H1 (cell line): ENCODE data around the gene MEST. TPM values are rescaled to one million over a fixed set of nuclear protein-coding genes. Genes with fewer than 3 reads are reported as not detected.

Source experiments
- CTCF ChIA-PET: fragments of 300-600 bp; sonication (Branson Sonifier 250); formaldehyde crosslinking; loops from one replicate; lab custom pipeline; 2021; ENCODE audit not compliant: partially characterized antibody; lab: Charles Lee
- POLR2A ChIA-PET: fragments of 300-600 bp; sonication (Branson Sonifier 250); formaldehyde crosslinking; loops from one replicate; lab custom pipeline; 2021; ENCODE audit warnings: inconsistent platforms; ENCODE audit not compliant: partially characterized antibody; lab: Charles Lee
- DNase-seq, 2 experiments: peaks; one replicate each; pipeline versions ENCODE4 v3.0.0 to v3.0.0-alpha.2; 2010 to 2022; ENCODE audit warnings: low spot score in 2 of 2, low read depth in 1 of 2, mixed read lengths in 1 of 2
- FAIRE-seq: peaks from 2 replicates; lab custom pipeline; 2011; peaks lifted over from hg19 to GRCh38; lab: Jason Lieb, UNC
- H2AFZ ChIP-seq: 2 replicates; pipeline ENCODE4 v1.8.1; 2012; ENCODE audit warnings: low read length, inconsistent platforms
- H2AK5ac ChIP-seq: 2 replicates; pipeline ENCODE4 v1.6.1; 2013; ENCODE audit warnings: low read depth, low read length
- H2BK120ac ChIP-seq: replicated peaks from 2 replicates; pipeline ENCODE3; 2013; ENCODE audit warnings: low read depth, low read length, inconsistent platforms
- H2BK12ac ChIP-seq: 2 replicates; pipeline ENCODE4 v1.6.1; 2013; ENCODE audit warnings: low read depth, low read length
- H2BK15ac ChIP-seq: 2 replicates; pipeline ENCODE4 v1.6.1; 2013; ENCODE audit warnings: low read length
- H2BK20ac ChIP-seq: 2 replicates; pipeline ENCODE4 v1.6.1; 2013; ENCODE audit warnings: low read length
- H2BK5ac ChIP-seq: 2 replicates; pipeline ENCODE4 v1.6.1; 2013; ENCODE audit warnings: low read depth, low read length
- H3K14ac ChIP-seq: 2 replicates; pipeline ENCODE4 v1.6.1; 2013; ENCODE audit warnings: inconsistent platforms; ENCODE audit not compliant: insufficient read length
- H3K18ac ChIP-seq: 2 replicates; pipeline ENCODE4 v1.6.1; 2013; ENCODE audit warnings: low read length; ENCODE audit errors: extremely low read depth
- H3K23ac ChIP-seq: 2 replicates; pipeline ENCODE4 v1.6.1; 2013; ENCODE audit warnings: inconsistent platforms; ENCODE audit not compliant: insufficient read length
- H3K23me2 ChIP-seq: 2 replicates; pipeline ENCODE4 v1.6.1; 2013; ENCODE audit warnings: low read depth, low read length
- H3K27ac ChIP-seq: 2 replicates; pipeline ENCODE4 v1.6.1; 2011; ENCODE audit warnings: low read depth, low read length, inconsistent platforms
- H3K27me3 ChIP-seq, 4 experiments: replicated peaks in 1 of 4; 1 replicate in 1 of 4; 2 replicates in 3 of 4; pipeline versions ENCODE4 v1.6.1 to v1.8.1; 2011 to 2013; ENCODE audit warnings: low read length in 3 of 4, mild to moderate bottlenecking in 3 of 4, inconsistent platforms in 2 of 4, mixed read lengths in 2 of 4, moderate library complexity in 1 of 4; ENCODE audit not compliant: control insufficient read depth in 3 of 4, insufficient read depth in 3 of 4; ENCODE audit errors: extremely low read depth in 1 of 4
- H3K36me3 ChIP-seq, 4 experiments: 2 replicates each; pipeline versions ENCODE4 v1.6.1 to v1.8.1; 2011 to 2013; ENCODE audit warnings: mild to moderate bottlenecking in 4 of 4, low read length in 3 of 4, moderate library complexity in 2 of 4, control low read depth in 1 of 4, inconsistent platforms in 1 of 4; ENCODE audit not compliant: insufficient read depth in 4 of 4, control insufficient read depth in 2 of 4
- H3K4ac ChIP-seq: replicated peaks from 2 replicates; pipeline ENCODE3; 2013; ENCODE audit warnings: low read length, low read depth, mixed read lengths, inconsistent platforms; ENCODE audit not compliant: insufficient read length
- H3K4me1 ChIP-seq, 4 experiments: replicated peaks in 1 of 4; 1 replicate in 1 of 4; 2 replicates in 3 of 4; pipeline versions ENCODE4 v1.6.1 to v1.8.1; 2011 to 2013; ENCODE audit warnings: low read length in 3 of 4, inconsistent platforms in 2 of 4, mixed read lengths in 1 of 4; ENCODE audit not compliant: insufficient read depth in 4 of 4, control insufficient read depth in 3 of 4
- H3K4me2 ChIP-seq, 2 experiments: 2 replicates each; pipeline versions ENCODE4 v1.6.1 to v1.8.1; 2011 to 2013; ENCODE audit warnings: low read depth in 2 of 2, low read length in 2 of 2, control low read depth in 1 of 2, inconsistent platforms in 1 of 2, mild to moderate bottlenecking in 1 of 2; ENCODE audit not compliant: insufficient read depth in 1 of 2
- H3K4me3 ChIP-seq, 4 experiments: fragments of 200-600, 300-600 bp in 1 of 4; sonication (generic), shearing (Covaris generic), sonication (Bioruptor Twin) in 1 of 4; 2 replicates each; pipeline versions ENCODE4 v1.5.1 to v1.8.1; 2011 to 2016; ENCODE audit warnings: low read length in 4 of 4, low read depth in 3 of 4, control low read depth in 2 of 4, inconsistent platforms in 2 of 4, mild to moderate bottlenecking in 2 of 4, mixed read lengths in 1 of 4, moderate library complexity in 1 of 4; ENCODE audit not compliant: insufficient read depth in 2 of 4; ENCODE audit errors: extremely low read depth in 1 of 4
- H3K56ac ChIP-seq: replicated peaks from 2 replicates; pipeline ENCODE3; 2013; ENCODE audit warnings: low read depth, mild to moderate bottlenecking, mixed read lengths, low read length, inconsistent platforms; ENCODE audit not compliant: insufficient read length
- H3K79me1 ChIP-seq: 2 replicates; pipeline ENCODE4 v1.6.1; 2013; ENCODE audit warnings: low read depth, low read length, control low read depth
- H3K79me2 ChIP-seq, 2 experiments: 2 replicates each; pipeline versions ENCODE4 v1.6.1 to v1.8.1; 2012 to 2013; ENCODE audit warnings: low read length in 2 of 2, mild to moderate bottlenecking in 2 of 2, inconsistent platforms in 1 of 2; ENCODE audit not compliant: insufficient read depth in 2 of 2, control insufficient read depth in 1 of 2
- H3K9ac ChIP-seq, 4 experiments: replicated peaks in 1 of 4; 1 replicate in 1 of 4; 2 replicates in 3 of 4; pipeline versions ENCODE4 v1.6.1 to v1.8.1; 2011 to 2013; ENCODE audit warnings: low read depth in 3 of 4, low read length in 3 of 4, control low read depth in 2 of 4, mild to moderate bottlenecking in 2 of 4, moderate library complexity in 2 of 4, inconsistent platforms in 1 of 4; ENCODE audit errors: extremely low read depth in 1 of 4
- H3K9me3 ChIP-seq, 2 experiments: 2 replicates each; pipeline versions ENCODE4 v1.6.1 to v1.8.1; 2012 to 2013; ENCODE audit warnings: mild to moderate bottlenecking in 2 of 2, moderate library complexity in 2 of 2, control low read depth in 1 of 2, inconsistent platforms in 1 of 2, low read depth in 1 of 2, low read length in 1 of 2, mixed read lengths in 1 of 2; ENCODE audit not compliant: insufficient read depth in 2 of 2
- H4K20me1 ChIP-seq, 2 experiments: replicated peaks in 1 of 2; 2 replicates each; pipeline versions ENCODE3 to v1.8.1; 2011 to 2013; ENCODE audit warnings: inconsistent platforms in 2 of 2, low read length in 2 of 2, mild to moderate bottlenecking in 1 of 2; ENCODE audit not compliant: insufficient read depth in 2 of 2, control insufficient read depth in 1 of 2
- H4K5ac ChIP-seq: 2 replicates; pipeline ENCODE4 v1.6.1; 2013; ENCODE audit warnings: low read length, low read depth, mixed read lengths, inconsistent platforms; ENCODE audit not compliant: insufficient read length
- H4K8ac ChIP-seq: 2 replicates; pipeline ENCODE4 v1.8.0; 2013; ENCODE audit warnings: mild to moderate bottlenecking, moderate library complexity, low read length, inconsistent platforms; ENCODE audit not compliant: insufficient read depth; ENCODE audit errors: extremely low read depth
- H4K91ac ChIP-seq: replicated peaks from 2 replicates; pipeline ENCODE3; 2013; ENCODE audit warnings: low read length, mixed read lengths, inconsistent platforms; ENCODE audit not compliant: insufficient read length
- CEBPB ChIP-seq: IDR thresholded peaks from 2 replicates; pipeline ENCODE4 v1.6.1; 2012; ENCODE audit warnings: low read depth, low read length
- E2F6 ChIP-seq: IDR thresholded peaks from 2 replicates; pipeline ENCODE4 v1.6.1; 2012; ENCODE audit warnings: inconsistent platforms
- EP300 ChIP-seq, 2 experiments: IDR thresholded peaks; 1 replicate in 1 of 2; 2 replicates in 1 of 2; pipeline ENCODE4 v1.6.1; 2011 to 2012; ENCODE audit warnings: low read depth in 2 of 2, low read length in 2 of 2, mild to moderate bottlenecking in 2 of 2, borderline replicate concordance in 1 of 2, inconsistent platforms in 1 of 2, moderate library complexity in 1 of 2
- KDM5A ChIP-seq: fragments of 200-600 bp; IDR thresholded peaks from 2 replicates; pipeline ENCODE4 v1.7.1; 2012; ENCODE audit warnings: mild to moderate bottlenecking, low read length, inconsistent platforms, mixed read lengths
- SIRT6 ChIP-seq: IDR thresholded peaks from one replicate; pipeline ENCODE4 v1.7.1; 2012; ENCODE audit warnings: low read length, inconsistent platforms
- WGBS, 2 experiments: shearing (Covaris generic) in 1 of 2; methylation state at CpG; one replicate each; pipeline versions ENCODE4 v1.1.6 to v1.1.7; 2013 to 2015; ENCODE audit warnings: low lambda C conversion rate in 2 of 2, mixed read lengths in 2 of 2, inconsistent platforms in 1 of 2, low coverage in 1 of 2, missing lambda C conversion rate in 1 of 2; ENCODE audit not compliant: insufficient replicate concordance in 2 of 2, insufficient coverage in 1 of 2, insufficient read length in 1 of 2; ENCODE audit errors: extremely low coverage in 1 of 2, missing lambda C conversion rate in 1 of 2; 5-methylcytosine and 5-hydroxymethylcytosine counted together
- polyA plus RNA-seq, 7 experiments: library from polyadenylated mRNA; depleted of rRNA in 3 of 7; stranded (reverse) in 5 of 7; unstranded in 2 of 7; fragments of >200 nt in 5 of 7; fragments of 200-250 nt in 2 of 7; gene quantifications; 1 replicate in 5 of 7; 2 replicates in 1 of 7; 4 replicates in 1 of 7; pipeline versions ENCODE4 v1.2.1 to v1.2.3, GENCODE V29; 2011 to 2013; ENCODE audit warnings: missing spikeins in 2 of 7, mixed read lengths in 2 of 7
- total RNA-seq: library from RNA; stranded (reverse); fragmentation: NEBNext Ultra II Directional; extraction: Animal tissue kit (Norgen Biotek cat#: 25700); gene quantifications from 2 replicates; pipeline ENCODE4 v1.2.1, GENCODE V29; 2021
- TF ChIP-seq, protein P1 (sequence below): IDR thresholded peaks from 2 replicates; pipeline ENCODE4 v1.6.1; 2011; ENCODE audit warnings: low read depth, mild to moderate bottlenecking, low read length; ENCODE audit not compliant: insufficient read depth

The MEST gene
- total and polyA plus RNA-seq, 2 of the 8 experiments (the other 6 are each of a cell fraction or from before 2014, with no cell fraction given) = 176 to 269 TPM

DNA sequence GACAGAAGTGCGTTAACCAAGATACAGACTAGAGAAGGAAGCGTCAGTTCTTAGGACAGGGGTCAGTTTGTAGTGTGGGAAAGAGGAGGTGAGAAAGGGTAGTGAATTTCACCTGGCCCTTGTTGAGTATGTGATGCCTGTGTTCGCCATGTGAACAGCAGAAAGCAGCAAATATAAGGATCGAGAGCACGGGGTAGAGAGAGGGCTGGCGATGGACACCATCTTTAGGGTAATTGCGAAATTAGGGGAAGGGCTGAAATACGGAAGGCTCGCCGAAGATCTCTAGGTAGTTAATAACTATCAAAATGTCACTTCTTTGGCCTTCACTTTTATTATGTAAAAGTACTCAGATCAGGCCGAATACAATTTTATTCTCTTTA lies 6.2 kb upstream of the MEST start:
- Histone ChIP-seq H3K4me2 (peak overlapping the region in 1 of 2 experiments; percentile 87; a peak in 3 of 4 replicates), H4K91ac (peak overlapping the region; percentile 89), H2BK12ac (peak overlapping the region; percentile 86; the same call in 1 of the 2 replicates), H3K4me3 (peak overlapping the region in 2 of 4 experiments; percentile 10 to 75; a peak in 4 of 8 replicates), H2BK120ac (no peak overlapping the region), H3K23ac (no peak overlapping the region), H2BK15ac (peak overlapping the region; percentile 99), H3K79me2 (peaks cover 0 to 36% of the 10 kb centered on the region in 2 experiments; a peak in 2 of 4 replicates), H2BK20ac (peak overlapping the region; percentile 90; the same call in 1 of the 2 replicates), H3K36me3 (peaks cover 0 to 11% (median 0%) of the 10 kb centered on the region in 4 experiments; a peak in 1 of 8 replicates), H4K8ac (no peak overlapping the region), H2AK5ac (no peak overlapping the region), H3K14ac (no peak overlapping the region), H2AFZ (peak overlapping the region; percentile 98), H3K56ac (no peak overlapping the region), H4K5ac (no peak overlapping the region), H3K4me1 (peaks cover 0 to 10% (median 5%) of the 10 kb centered on the region in 4 experiments; a peak in 6 of 7 replicates), H2BK5ac (0 out of 2 replicates have a peak overlapping the region, but pooled peaks have one; percentile 29), H3K4ac (peak overlapping the region; percentile 88), H3K18ac (no peak overlapping the region), H3K9ac (no peak overlapping the region), H3K79me1 (peaks cover 4% of the 10 kb centered on the region; the same call in 1 of the 2 replicates), H3K27me3 (peaks cover 0 to 4% (median 0%) of the 10 kb centered on the region in 4 experiments; a peak in 2 of 7 replicates), H4K20me1 (no peaks in the 10 kb centered on the region), H3K27ac (no peak overlapping the region), H3K23me2 (peaks cover 7% of the 10 kb centered on the region), H3K9me3 (no peaks in the 10 kb centered on the region; a peak in 1 of 4 replicates)
- POLR2A ChIA-PET = interaction anchor here (1.5 kb wide), 1 partner anchor 213 kb away, joined by 3 read pairs; no protein-coding TSS in a partner anchor
- 64% methylated on average over 11 of the region's 11 CpGs; no CpG with 5 or more reads in 1 of the 2 experiments for WGBS, 2 experiments
- CTCF ChIA-PET = interaction anchor here (1.1 to 1.4 kb wide), 2 partner anchors 9 to 332 kb away, joined by 3 read pairs; no protein-coding TSS in a partner anchor
- DNase-seq (no peak), FAIRE-seq (no peak)
- TF ChIP-seq, protein P1, sequence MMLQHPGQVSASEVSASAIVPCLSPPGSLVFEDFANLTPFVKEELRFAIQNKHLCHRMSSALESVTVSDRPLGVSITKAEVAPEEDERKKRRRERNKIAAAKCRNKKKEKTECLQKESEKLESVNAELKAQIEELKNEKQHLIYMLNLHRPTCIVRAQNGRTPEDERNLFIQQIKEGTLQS = no peak
- TF ChIP-seq KDM5A (no peak), CEBPB (peak; percentile 71; the same call in 1 of the 2 replicates), E2F6 (no peak), EP300 (IDR thresholded peaks at IDR 0.05; ENCODE audit: borderline replicate concordance in 1 of 2, low read depth in 2 of 2, low read length in 2 of 2) (no peak), SIRT6 (no peak)
